Uterus (tissue), 2 donors: ENCODE measurements around the gene ALDH1L1.

Source experiments
- CTCF ChIP-seq, 4 experiments: fragments of 200-600 bp in 2 of 4; fragments of 450-650 bp in 2 of 4; sonication (generic) in 2 of 4; IDR thresholded peaks; one replicate each; pipeline ENCODE4 v1.5.1; 2016 to 2019; ENCODE audit warnings: antibody characterized with exemption in 4 of 4, mild to moderate bottlenecking in 2 of 4, moderate library complexity in 1 of 4
- POLR2A ChIP-seq, 2 donors: fragments of 450-650 bp; IDR thresholded peaks; one replicate each; pipeline ENCODE4 v1.6.1; 2016; ENCODE audit warnings: antibody characterized with exemption in 2 of 2, mild to moderate bottlenecking in 1 of 2, moderate library complexity in 1 of 2

DNA sequence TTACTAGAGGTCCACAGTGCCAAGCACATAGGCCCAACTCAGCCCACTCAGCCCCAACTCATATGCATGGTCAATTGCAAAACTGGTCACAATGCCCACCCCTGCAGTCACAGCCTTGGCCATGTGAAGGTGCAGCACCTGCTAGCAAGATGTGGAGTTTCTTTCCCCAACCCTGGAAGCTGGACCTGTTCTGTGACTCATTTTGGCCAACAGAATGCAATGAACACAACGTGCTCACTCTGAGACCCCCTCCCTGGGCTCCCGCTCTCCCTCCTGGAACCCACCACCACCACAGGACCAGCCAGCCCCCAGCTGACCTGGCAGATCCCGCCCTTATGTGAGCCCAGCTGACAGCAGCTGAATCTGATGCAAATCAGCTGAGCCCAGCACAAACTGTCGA, 34.4 kb downstream of the ALDH1L1 start:
- TF ChIP-seq CTCF (IDR thresholded peaks at IDR 0.05) (no peak), POLR2A (IDR thresholded peaks at IDR 0.05) (no peak)
